Measurements from ENCODE around the gene BTBD16.

DNA sequence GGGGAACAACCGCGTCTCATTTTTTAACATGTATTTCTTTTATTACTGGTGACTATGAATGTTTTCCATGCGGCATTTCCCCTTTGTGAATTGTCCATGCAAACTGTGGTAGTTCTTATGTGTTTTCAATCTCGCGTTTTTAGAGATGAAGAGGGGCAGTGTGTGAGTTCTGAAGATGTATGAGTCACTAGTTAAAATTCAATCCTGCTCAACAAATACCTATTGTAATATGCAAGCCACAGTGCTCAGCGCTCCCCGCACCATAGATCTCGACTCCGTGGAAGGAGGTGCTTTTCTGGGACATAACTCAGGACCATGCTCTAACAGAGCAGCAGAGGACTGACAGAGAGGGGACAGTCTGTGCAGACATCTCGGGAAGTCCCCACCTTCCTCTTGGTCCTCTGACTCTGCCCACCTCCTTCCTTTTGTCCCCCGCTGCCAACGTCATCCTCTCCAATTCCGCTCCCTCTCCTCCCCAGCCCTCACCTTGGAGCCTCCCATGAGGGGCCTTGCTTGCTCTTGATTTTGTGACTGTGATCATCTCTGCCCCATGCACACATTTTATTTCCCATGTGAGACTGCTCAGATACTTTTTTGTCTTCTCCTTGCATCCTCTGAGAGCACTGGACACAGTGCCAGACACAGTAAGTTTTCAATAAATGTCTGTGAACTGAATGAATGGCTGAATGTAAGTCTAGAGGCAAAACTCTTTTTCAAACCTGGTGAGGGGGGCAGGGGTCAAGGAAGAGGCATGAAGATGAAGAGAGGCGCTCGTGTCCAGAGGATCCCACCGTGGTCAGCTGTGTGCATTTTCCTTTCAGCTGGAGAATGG, 60.7 kb downstream of the BTBD16 start:
- TF ChIP-seq GATA2 (IDR thresholded peaks at IDR 0.05; ENCODE audit: low read depth, low read length) (no peak), GATA3 (IDR thresholded peaks at IDR 0.05; ENCODE audit: low read depth, low read length) (no peak)

Measured in SH-SY5Y (cell line).